ENCODE data around the gene CDH12.
"Not testable (repeated sequence)": the region's sequence is repeated elsewhere in the genome, so short reads cannot be mapped to it uniquely, and the experiment has no call there.

DNA sequence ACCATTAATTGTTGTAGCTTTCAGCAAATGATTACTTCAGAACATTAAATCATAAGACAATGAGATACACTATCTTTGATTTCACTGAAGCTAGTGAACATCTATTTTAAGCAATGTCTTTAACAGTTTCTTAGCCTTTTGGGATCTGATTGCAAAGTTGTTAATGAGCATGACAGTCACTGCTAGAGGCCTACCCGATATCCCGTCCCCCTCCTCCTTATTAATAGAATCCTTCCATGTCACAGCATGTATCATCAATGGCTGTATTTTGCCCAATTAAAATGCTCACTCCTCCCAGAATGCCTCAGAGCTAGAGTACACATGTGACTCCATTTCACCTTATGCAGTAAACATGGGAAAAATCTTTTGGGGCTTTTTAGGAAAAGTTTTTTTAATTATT, 852.0 kb downstream of the CDH12 start:
- not testable (repeated sequence) for TF ChIP-seq POLR2AphosphoS5, POLR2A, SPI1 (IDR thresholded peaks at IDR 0.05; ENCODE audit: low read depth, low read length)

Measured in GM12891 (cell line).